ENCODE results near the gene NOP14. TPM values are rescaled to one million over a fixed set of nuclear protein-coding genes. Genes with fewer than 3 reads are reported as not detected.

The NOP14 gene
- total and polyA plus RNA-seq, 2 of the 8 experiments (the other 6 are each of a cell fraction or from before 2014, with no cell fraction given), result 8.6 to 45.3 TPM

- H2AFZ ChIP-seq (ENCODE audit: low read length), result no peak overlapping the region
- H3K18ac ChIP-seq (ENCODE audit: extremely low read depth, low read length), result no peak overlapping the region
- no peak overlapping the region for H3K27ac ChIP-seq (ENCODE audit: low read depth, low read length)
- no peak overlapping the region for H2BK15ac ChIP-seq (ENCODE audit: low read length)
- DNase-seq (ENCODE audit: low read depth in 1 of 2, low spot score in 2 of 2), result no peak
- peaks cover 10% of the 10 kb centered on the region for H3K79me1 ChIP-seq (ENCODE audit: low read depth, low read length)
- H3K14ac ChIP-seq (ENCODE audit: insufficient read length), result no peak overlapping the region
- no peak overlapping the region for H3K4ac ChIP-seq (replicated peaks; ENCODE audit: insufficient read length, low read depth, low read length)
- H2BK5ac ChIP-seq (ENCODE audit: low read depth, low read length), result no peak overlapping the region
- no peak overlapping the region for H3K9ac ChIP-seq (replicated peaks in 1 of 4; ENCODE audit: extremely low read depth in 1 of 4, low read depth in 3 of 4, low read length in 3 of 4)
- TF ChIP-seq EZH2 (IDR thresholded peaks at IDR 0.05; ENCODE audit: low read depth, low read length, severe bottlenecking) (no peak), HDAC6 (IDR thresholded peaks at IDR 0.05; ENCODE audit: low read depth, low read length) (no peak), ASH2L (IDR thresholded peaks at IDR 0.05; ENCODE audit: low read length) (no peak), GTF2F1 (IDR thresholded peaks at IDR 0.05; ENCODE audit: borderline replicate concordance, low read depth, low read length) (no peak), EP300 (IDR thresholded peaks at IDR 0.05; ENCODE audit: borderline replicate concordance in 1 of 2, low read depth in 2 of 2, low read length in 2 of 2) (no peak), CBX5 (IDR thresholded peaks at IDR 0.05; ENCODE audit: low read depth, low read length) (no peak), TCF12 (IDR thresholded peaks at IDR 0.05; ENCODE audit: low read depth, low read length) (no peak), CREB1 (IDR thresholded peaks at IDR 0.05) (no peak), KDM4A (IDR thresholded peaks at IDR 0.05; ENCODE audit: low read depth, low read length, severe bottlenecking) (no peak), SIN3A (conservative IDR thresholded peaks at IDR 0.05 in 1 of 2, IDR thresholded peaks at IDR 0.05 in 1 of 2; ENCODE audit: low read depth in 1 of 2, low read length in 2 of 2) (no peak), CHD2 (IDR thresholded peaks at IDR 0.05; ENCODE audit: low read length) (no peak)
- TF ChIP-seq, protein P1, sequence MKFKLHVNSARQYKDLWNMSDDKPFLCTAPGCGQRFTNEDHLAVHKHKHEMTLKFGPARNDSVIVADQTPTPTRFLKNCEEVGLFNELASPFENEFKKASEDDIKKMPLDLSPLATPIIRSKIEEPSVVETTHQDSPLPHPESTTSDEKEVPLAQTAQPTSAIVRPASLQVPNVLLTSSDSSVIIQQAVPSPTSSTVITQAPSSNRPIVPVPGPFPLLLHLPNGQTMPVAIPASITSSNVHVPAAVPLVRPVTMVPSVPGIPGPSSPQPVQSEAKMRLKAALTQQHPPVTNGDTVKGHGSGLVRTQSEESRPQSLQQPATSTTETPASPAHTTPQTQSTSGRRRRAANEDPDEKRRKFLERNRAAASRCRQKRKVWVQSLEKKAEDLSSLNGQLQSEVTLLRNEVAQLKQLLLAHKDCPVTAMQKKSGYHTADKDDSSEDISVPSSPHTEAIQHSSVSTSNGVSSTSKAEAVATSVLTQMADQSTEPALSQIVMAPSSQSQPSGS (IDR thresholded peaks at IDR 0.05; ENCODE audit: low read length), result no peak
- ChIA-PET POLR2A (ENCODE audit: partially characterized antibody) (interaction anchor here (0.8 to 6.0 kb wide), 5 partner anchors 9 to 120 kb away, joined by 3 to 45 read pairs (median 9); no protein-coding TSS in a partner anchor), CTCF (ENCODE audit: partially characterized antibody) (interaction anchor here (1.6 to 1.7 kb wide), 3 partner anchors 11 to 27 kb away, joined by 4 to 9 read pairs (median 4); no protein-coding TSS in a partner anchor)
- peaks cover 0 to 14% (median 6%) of the 10 kb centered on the region in 4 experiments; a peak in 6 of 7 replicates for H3K4me1 ChIP-seq (replicated peaks in 1 of 4; ENCODE audit: control insufficient read depth in 3 of 4, insufficient read depth in 4 of 4, low read length in 3 of 4)
- H3K9me3 ChIP-seq (ENCODE audit: insufficient read depth in 2 of 2, low read depth in 1 of 2, low read length in 1 of 2), result no peaks in the 10 kb centered on the region; a peak in 1 of 4 replicates
- no peak for FAIRE-seq
- peaks cover 15% of the 10 kb centered on the region for H3K23me2 ChIP-seq (ENCODE audit: low read depth, low read length)
- H3K56ac ChIP-seq (replicated peaks; ENCODE audit: insufficient read length, low read depth, low read length), result no peak overlapping the region
- no peaks in the 10 kb centered on the region for H3K27me3 ChIP-seq (replicated peaks in 1 of 4; ENCODE audit: control insufficient read depth in 3 of 4, extremely low read depth in 1 of 4, insufficient read depth in 3 of 4, low read length in 3 of 4)
- no peak overlapping the region for H2BK20ac ChIP-seq (ENCODE audit: low read length)
- H3K4me2 ChIP-seq (ENCODE audit: insufficient read depth in 1 of 2, low read depth in 2 of 2, low read length in 2 of 2), result no peak overlapping the region
- no peak overlapping the region for H2BK120ac ChIP-seq (replicated peaks; ENCODE audit: low read depth, low read length)
- no peak overlapping the region for H3K23ac ChIP-seq (ENCODE audit: insufficient read length)
- no peak overlapping the region for H4K91ac ChIP-seq (replicated peaks; ENCODE audit: insufficient read length, low read length)
- no peak overlapping the region for H2AK5ac ChIP-seq (ENCODE audit: low read depth, low read length)
- WGBS, 2 experiments (ENCODE audit: extremely low coverage in 1 of 2, insufficient coverage in 1 of 2, insufficient read length in 1 of 2, insufficient replicate concordance in 2 of 2, low coverage in 1 of 2, low lambda C conversion rate in 2 of 2, missing lambda C conversion rate in 1 of 2), result 96% methylated on average over 12 of the region's 12 CpGs; no CpG with 5 or more reads in 1 of the 2 experiments
- H3K79me2 ChIP-seq (ENCODE audit: control insufficient read depth in 1 of 2, insufficient read depth in 2 of 2, low read length in 2 of 2), result peaks cover 0 to 19% of the 10 kb centered on the region in 2 experiments; a peak in 2 of 4 replicates
- peaks cover 32 to 51% (median 44%) of the 10 kb centered on the region in 4 experiments for H3K36me3 ChIP-seq (ENCODE audit: control insufficient read depth in 2 of 4, insufficient read depth in 4 of 4, low read length in 3 of 4)
- H4K20me1 ChIP-seq (replicated peaks in 1 of 2; ENCODE audit: control insufficient read depth in 1 of 2, insufficient read depth in 2 of 2, low read length in 2 of 2), result peaks cover 15 to 30% of the 10 kb centered on the region in 2 experiments
- H4K5ac ChIP-seq (ENCODE audit: insufficient read length, low read depth, low read length), result no peak overlapping the region
- H3K4me3 ChIP-seq (ENCODE audit: extremely low read depth in 1 of 4, insufficient read depth in 2 of 4, low read depth in 3 of 4, low read length in 4 of 4), result no peak overlapping the region
- H2BK12ac ChIP-seq (ENCODE audit: low read depth, low read length), result no peak overlapping the region
- H4K8ac ChIP-seq (ENCODE audit: extremely low read depth, insufficient read depth, low read length), result no peak overlapping the region
These were observed 25.2 kb downstream of the NOP14 start for GRCh38 chr4:2937986-2938385.
